HepG2 (cell line): ENCODE results near the gene PPM1H. TPM values are rescaled to one million over a fixed set of nuclear protein-coding genes. Genes with fewer than 3 reads are reported as not detected.

Experiments
- ATAC-seq: fragments of 200-7000 bp; cut with Tn5 transposase; 3 replicates; pipeline ENCODE4 v1.9.1; 2020; ENCODE audit warnings: mild to moderate bottlenecking, moderate library complexity
- BruUV-seq: library from RNA; stranded (reverse); fragments of 400-500 nt; replicated peaks from 2 replicates; lab custom pipeline; 2021; lab: Mats Ljungman, UMichigan
- CTCF ChIA-PET: fragments of 300-600 bp; formaldehyde crosslinking; extraction: SDS; loops from one replicate; lab custom pipeline; 2021; ENCODE audit warnings: low total read pairs, inconsistent platforms, low intra/inter-chr PET ratio; lab: Yijun Ruan, JAX
- POLR2A ChIA-PET: fragments of 350-600 bp; sonication (Branson Sonifier 250); formaldehyde crosslinking; loops from one replicate; lab custom pipeline; 2020; ENCODE audit warnings: antibody characterized with exemption, inconsistent platforms; lab: Yijun Ruan, JAX
- DNase-seq: peaks from one replicate; pipeline ENCODE4 v3.0.0-alpha.2; 2015; ENCODE audit warnings: low spot score
- FAIRE-seq: peaks from 3 replicates; lab custom pipeline; 2011; peaks lifted over from hg19 to GRCh38; lab: Jason Lieb, UNC
- H2AFZ ChIP-seq: one replicate; pipeline ENCODE4 v1.6.1; 2011; ENCODE audit warnings: low read length, inconsistent platforms
- H3K27ac ChIP-seq: fragments of 300-600 bp; 3 replicates; pipeline ENCODE4 v1.8.0; 2011; ENCODE audit warnings: mixed run types, mild to moderate bottlenecking, mixed read lengths, low read length, inconsistent platforms; ENCODE audit not compliant: insufficient read depth; ENCODE audit errors: extremely low read length
- H3K27me3 ChIP-seq, 2 experiments: fragments of 200-600 bp in 1 of 2; 2 replicates in 1 of 2; 3 replicates in 1 of 2; pipeline versions ENCODE4 v1.6.0 to v1.8.0; 2011; ENCODE audit warnings: low read length in 2 of 2, mild to moderate bottlenecking in 2 of 2, moderate library complexity in 2 of 2, inconsistent platforms in 1 of 2; ENCODE audit not compliant: insufficient read depth in 2 of 2, control insufficient read depth in 1 of 2
- H3K36me3 ChIP-seq, 2 experiments: fragments of 200-600 bp in 1 of 2; replicated peaks in 1 of 2; 2 replicates in 1 of 2; 3 replicates in 1 of 2; pipeline versions ENCODE4 v1.5.1 to v1.8.0; 2011; ENCODE audit warnings: low read length in 2 of 2, inconsistent platforms in 1 of 2; ENCODE audit not compliant: insufficient read depth in 2 of 2, control insufficient read depth in 1 of 2
- H3K4me1 ChIP-seq: 2 replicates; pipeline ENCODE4 v1.5.1; 2012; ENCODE audit warnings: low read length, inconsistent platforms; ENCODE audit not compliant: insufficient read depth
- H3K4me2 ChIP-seq: 2 replicates; pipeline ENCODE4 v1.6.0; 2011; ENCODE audit warnings: low read depth, low read length, inconsistent platforms
- H3K4me3 ChIP-seq, 3 experiments: fragments of 200-600 bp in 1 of 3; sonication (generic), shearing (Covaris generic) in 1 of 3; replicated peaks in 1 of 3; 2 replicates each; pipeline ENCODE4 v1.5.1; 2011 to 2016; ENCODE audit warnings: low read length in 3 of 3, inconsistent platforms in 2 of 3, low read depth in 2 of 3, mild to moderate bottlenecking in 2 of 3, control low read depth in 1 of 3, mixed read lengths in 1 of 3; ENCODE audit not compliant: insufficient read depth in 1 of 3
- H3K79me2 ChIP-seq: one replicate; pipeline ENCODE4 v1.6.1; 2011; ENCODE audit warnings: low read length, inconsistent platforms; ENCODE audit not compliant: insufficient read depth
- H3K9ac ChIP-seq: 2 replicates; pipeline ENCODE4 v1.6.0; 2011; ENCODE audit warnings: mild to moderate bottlenecking, low read depth, low read length, inconsistent platforms; ENCODE audit not compliant: insufficient read depth
- H3K9me3 ChIP-seq: 2 replicates; pipeline ENCODE4 v1.5.1; 2012; ENCODE audit warnings: mild to moderate bottlenecking, low read length
- H4K20me1 ChIP-seq: 2 replicates; pipeline ENCODE4 v1.6.0; 2011; ENCODE audit warnings: inconsistent platforms, mild to moderate bottlenecking, low read length, moderate library complexity; ENCODE audit not compliant: insufficient read depth
- BRD4 ChIP-seq: sonication (generic); formaldehyde crosslinking; IDR thresholded peaks from 2 replicates; pipeline ENCODE4 v1.4.0; 2020; ENCODE audit warnings: missing genetic modification reagents
- CC2D1A ChIP-seq: sonication (generic); formaldehyde crosslinking; IDR thresholded peaks from 2 replicates; pipeline ENCODE4 v1.8.1; 2023; ENCODE audit warnings: mild to moderate bottlenecking, missing genetic modification reagents
- CSRNP2 ChIP-seq: sonication (generic); formaldehyde crosslinking; conservative IDR thresholded peaks from 2 replicates; pipeline ENCODE4 v1.8.0; 2022; ENCODE audit warnings: low read depth, missing genetic modification reagents
- TMF1 ChIP-seq: sonication (generic); formaldehyde crosslinking; IDR thresholded peaks from 2 replicates; pipeline ENCODE4 v1.8.1; 2022; ENCODE audit warnings: low read depth, missing genetic modification reagents
- ZNF281 ChIP-seq: sonication (generic); formaldehyde crosslinking; IDR thresholded peaks from 2 replicates; pipeline ENCODE4 v1.4.0; 2020; ENCODE audit warnings: missing genetic modification reagents, borderline replicate concordance
- ZNF317 ChIP-seq: sonication (generic); formaldehyde crosslinking; IDR thresholded peaks from 2 replicates; pipeline ENCODE4 v1.5.0; 2020; ENCODE audit warnings: mild to moderate bottlenecking, missing genetic modification reagents
- ZNF530 ChIP-seq: sonication (generic); formaldehyde crosslinking; IDR thresholded peaks from 2 replicates; pipeline ENCODE4 v1.5.0; 2020; ENCODE audit warnings: low read depth, mild to moderate bottlenecking, missing genetic modification reagents
- WGBS: methylation state at CpG from one replicate; pipeline ENCODE4 v1.1.6; 2017; ENCODE audit warnings: low lambda C conversion rate; 5-methylcytosine and 5-hydroxymethylcytosine counted together
- in situ Hi-C: cut with HindIII; loops from 2 replicates; pipeline ENCODE4 v1.10.0; 2017; ENCODE audit warnings: low pct_unique_long_range_greater_than_20kb; ENCODE audit not compliant: extremely low pct_ligation_motif_present
- intact Hi-C: fragments of 100-400 bp; cut with micrococcal nuclease; formaldehyde crosslinking; loops from one replicate; pipeline ENCODE4 v1.10.0; 2022; ENCODE audit not compliant: unreplicated experiment
- polyA plus RNA-seq, 8 experiments: library from polyadenylated mRNA; depleted of rRNA in 3 of 8; stranded (reverse) in 7 of 8; unstranded in 1 of 8; fragments of >200 nt; fragmentation: Illumina TruSeq in 4 of 8; extraction: Trizol in 4 of 8; gene quantifications; 2 replicates each; pipeline versions ENCODE4 v1.2.1 to v1.2.3, GENCODE V29; 2011 to 2016; ENCODE audit warnings: low read depth in 4 of 8, missing spikeins in 1 of 8, mixed read lengths in 1 of 8; ENCODE audit not compliant: insufficient read depth in 1 of 8
- total RNA-seq, 5 experiments: library from RNA; depleted of rRNA; stranded (reverse); fragments of >200 nt; fragmentation: Illumina TruSeq; extraction: Trizol; gene quantifications; 2 replicates each; pipeline ENCODE4 v1.2.3, GENCODE V29; 2016; ENCODE audit warnings: low read depth in 1 of 5
- TF ChIP-seq, protein P1 (sequence below): sonication (generic); formaldehyde crosslinking; IDR thresholded peaks from 2 replicates; pipeline ENCODE4 v1.9.0; 2021; ENCODE audit warnings: missing genetic modification reagents, borderline replicate concordance
- TF ChIP-seq, protein P2 (sequence below): sonication (generic); formaldehyde crosslinking; IDR thresholded peaks from 2 replicates; pipeline ENCODE4 v1.9.0; 2022; ENCODE audit warnings: missing genetic modification reagents, mild to moderate bottlenecking, borderline replicate concordance

The PPM1H gene
- total and polyA plus RNA-seq, 2 of the 13 experiments (the other 11 are each of a cell fraction or from before 2014, with no cell fraction given): 29.1 to 38.1 TPM

DNA sequence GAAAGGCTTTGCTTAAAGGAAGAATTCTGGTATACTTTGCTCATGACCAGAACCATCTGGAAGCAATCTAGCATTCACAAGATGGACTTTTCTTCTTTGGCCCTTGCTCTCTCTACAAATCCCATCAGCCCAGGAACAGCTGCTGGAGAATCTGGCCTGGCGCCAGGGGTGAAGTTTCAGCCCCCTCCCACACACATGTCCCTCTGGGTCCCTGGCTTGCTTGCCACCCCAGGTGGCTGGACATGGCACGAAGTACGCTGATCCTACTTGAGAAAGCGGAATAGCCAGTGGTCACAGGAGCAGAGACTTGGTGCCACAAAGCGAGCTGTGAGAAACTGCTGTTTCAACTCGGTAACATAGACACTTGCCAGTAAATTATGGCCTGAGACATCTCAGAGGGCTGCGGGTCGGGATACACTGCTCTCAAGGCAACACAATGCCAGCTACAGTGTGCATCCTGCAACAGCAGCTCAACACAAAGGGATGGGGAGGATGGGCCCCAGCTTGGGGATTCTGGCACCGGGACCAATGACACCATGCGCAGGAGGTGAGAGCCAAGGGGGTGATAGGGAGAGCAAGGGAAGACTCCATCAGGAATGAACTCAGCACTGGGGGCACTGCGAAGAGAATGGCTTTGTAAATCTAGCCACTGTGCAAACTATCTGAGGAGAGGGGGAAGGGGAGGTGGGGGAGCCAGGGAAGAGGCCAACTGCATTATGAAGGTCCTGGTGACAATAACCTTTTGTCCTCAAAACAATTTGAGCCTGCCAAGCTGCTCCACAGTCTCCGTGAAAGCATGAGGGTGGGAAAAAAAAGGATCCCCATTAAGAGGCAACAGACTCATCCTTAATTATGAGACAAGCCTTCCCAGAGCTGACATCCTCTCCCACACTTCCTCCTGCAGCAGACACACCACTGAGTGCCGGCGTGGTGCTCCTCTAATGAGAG, 219.9 kb downstream of the PPM1H start (continued):
- TF ChIP-seq ZNF530 (CRISPR knock-in tag): no peak

DNA sequence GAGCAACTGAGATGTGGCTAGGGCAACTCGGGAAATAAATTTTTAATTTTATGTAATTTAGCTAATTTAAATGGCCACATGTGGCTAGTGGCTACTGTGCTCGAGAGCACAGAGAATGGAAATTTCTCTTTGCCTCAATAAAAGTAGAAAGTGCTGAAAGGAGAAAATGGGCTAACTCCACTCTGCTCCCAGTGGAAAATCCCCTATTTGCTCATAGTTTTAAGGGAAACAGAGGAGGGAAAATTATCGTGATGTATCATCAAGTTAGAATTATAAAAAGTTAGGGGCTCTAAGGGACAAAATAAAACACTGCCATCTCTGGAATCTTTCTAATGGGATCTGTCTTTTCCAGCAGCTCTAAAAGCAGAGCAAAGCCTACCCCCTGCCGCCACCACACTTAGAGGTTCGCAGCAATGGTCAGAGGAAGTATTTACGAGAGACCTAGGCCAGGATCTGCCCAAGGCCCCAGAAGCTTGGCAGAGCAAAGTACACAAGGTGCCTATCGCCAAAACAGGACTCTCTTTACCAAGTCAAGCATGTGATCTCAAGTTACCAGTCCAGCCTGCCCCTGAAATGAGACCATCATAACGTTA, 220.7 kb downstream of the PPM1H start:
- Histone ChIP-seq H3K27me3 (no peaks in the 10 kb centered on the region), H3K9ac (no peak overlapping the region), H3K27ac (no peak overlapping the region), H3K36me3 (peaks cover 30 to 86% of the 10 kb centered on the region in 2 experiments), H4K20me1 (no peaks in the 10 kb centered on the region), H3K4me3 (no peak overlapping the region), H3K9me3 (no peaks in the 10 kb centered on the region), H3K4me2 (no peak overlapping the region), H2AFZ (no peak overlapping the region), H3K79me2 (no peaks in the 10 kb centered on the region), H3K4me1 (no peaks in the 10 kb centered on the region)
- WGBS: 92% methylated on average over 8 of the region's 8 CpGs
- DNase-seq (no peak), ATAC-seq (no peak), FAIRE-seq (no peak)
- no TSS peak for BruUV-seq
- POLR2A ChIA-PET: no interaction called here
- intact Hi-C loops (no loop called here), in situ Hi-C loops (no loop called here)
- CTCF ChIA-PET: no interaction called here
- TF ChIP-seq, protein P1, sequence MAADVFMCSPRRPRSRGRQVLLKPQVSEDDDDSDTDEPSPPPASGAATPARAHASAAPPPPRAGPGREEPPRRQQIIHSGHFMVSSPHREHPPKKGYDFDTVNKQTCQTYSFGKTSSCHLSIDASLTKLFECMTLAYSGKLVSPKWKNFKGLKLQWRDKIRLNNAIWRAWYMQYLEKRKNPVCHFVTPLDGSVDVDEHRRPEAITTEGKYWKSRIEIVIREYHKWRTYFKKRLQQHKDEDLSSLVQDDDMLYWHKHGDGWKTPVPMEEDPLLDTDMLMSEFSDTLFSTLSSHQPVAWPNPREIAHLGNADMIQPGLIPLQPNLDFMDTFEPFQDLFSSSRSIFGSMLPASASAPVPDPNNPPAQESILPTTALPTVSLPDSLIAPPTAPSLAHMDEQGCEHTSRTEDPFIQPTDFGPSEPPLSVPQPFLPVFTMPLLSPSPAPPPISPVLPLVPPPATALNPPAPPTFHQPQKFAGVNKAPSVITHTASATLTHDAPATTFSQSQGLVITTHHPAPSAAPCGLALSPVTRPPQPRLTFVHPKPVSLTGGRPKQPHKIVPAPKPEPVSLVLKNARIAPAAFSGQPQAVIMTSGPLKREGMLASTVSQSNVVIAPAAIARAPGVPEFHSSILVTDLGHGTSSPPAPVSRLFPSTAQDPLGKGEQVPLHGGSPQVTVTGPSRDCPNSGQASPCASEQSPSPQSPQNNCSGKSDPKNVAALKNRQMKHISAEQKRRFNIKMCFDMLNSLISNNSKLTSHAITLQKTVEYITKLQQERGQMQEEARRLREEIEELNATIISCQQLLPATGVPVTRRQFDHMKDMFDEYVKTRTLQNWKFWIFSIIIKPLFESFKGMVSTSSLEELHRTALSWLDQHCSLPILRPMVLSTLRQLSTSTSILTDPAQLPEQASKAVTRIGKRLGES: no peak
- TF ChIP-seq CSRNP2 (CRISPR knock-in tag) (no peak), ZNF317 (CRISPR knock-in tag) (no peak), CC2D1A (CRISPR knock-in tag) (no peak), BRD4 (CRISPR knock-in tag) (no peak), TMF1 (CRISPR knock-in tag) (no peak), ZNF281 (no peak)
- TF ChIP-seq, protein P2, sequence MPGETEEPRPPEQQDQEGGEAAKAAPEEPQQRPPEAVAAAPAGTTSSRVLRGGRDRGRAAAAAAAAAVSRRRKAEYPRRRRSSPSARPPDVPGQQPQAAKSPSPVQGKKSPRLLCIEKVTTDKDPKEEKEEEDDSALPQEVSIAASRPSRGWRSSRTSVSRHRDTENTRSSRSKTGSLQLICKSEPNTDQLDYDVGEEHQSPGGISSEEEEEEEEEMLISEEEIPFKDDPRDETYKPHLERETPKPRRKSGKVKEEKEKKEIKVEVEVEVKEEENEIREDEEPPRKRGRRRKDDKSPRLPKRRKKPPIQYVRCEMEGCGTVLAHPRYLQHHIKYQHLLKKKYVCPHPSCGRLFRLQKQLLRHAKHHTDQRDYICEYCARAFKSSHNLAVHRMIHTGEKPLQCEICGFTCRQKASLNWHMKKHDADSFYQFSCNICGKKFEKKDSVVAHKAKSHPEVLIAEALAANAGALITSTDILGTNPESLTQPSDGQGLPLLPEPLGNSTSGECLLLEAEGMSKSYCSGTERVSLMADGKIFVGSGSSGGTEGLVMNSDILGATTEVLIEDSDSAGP: no peak
